Adrenal gland (tissue), 5 donors: ENCODE measurements around the gene GRIA1.

Experiments used
- CTCF ChIP-seq, 6 experiments: fragments of 450-650 bp in 4 of 6; fragments of 200-600 bp in 2 of 6; sonication (generic) in 1 of 6; IDR thresholded peaks; 1 replicate in 5 of 6; 2 replicates in 1 of 6; pipeline versions ENCODE4 v1.5.1 to v1.8.0; 2016 to 2021; ENCODE audit warnings: antibody characterized with exemption in 6 of 6, mild to moderate bottlenecking in 2 of 6, moderate library complexity in 1 of 6
- POLR2A ChIP-seq, 2 donors: fragments of 450-650 bp; IDR thresholded peaks; one replicate each; pipeline ENCODE4 v1.6.1; 2017; ENCODE audit warnings: antibody characterized with exemption in 2 of 2, mild to moderate bottlenecking in 2 of 2, moderate library complexity in 1 of 2
- donor health status: DM: no; HTN: no; CAD: no.

GRCh38 chr5:153767221-153768188 is 277.0 kb downstream of the GRIA1 start:
- TF ChIP-seq POLR2A (IDR thresholded peaks at IDR 0.05) = no peak
- TF ChIP-seq CTCF (IDR thresholded peaks at IDR 0.05) = no peak
